Panc1 (cell line): ENCODE data around the gene PDXDC1. TPM values are rescaled to one million over a fixed set of nuclear protein-coding genes. Genes with fewer than 3 reads are reported as not detected.

Source experiments
- ATAC-seq: fragments of 200-7000 bp; cut with Tn5 transposase; 2 replicates; pipeline ENCODE4 v1.9.1; 2020; ENCODE audit warnings: mild to moderate bottlenecking, moderate library complexity
- BruUV-seq: library from RNA; stranded (reverse); fragments of 400-500 nt; replicated peaks from 2 replicates; lab custom pipeline; 2021; lab: Mats Ljungman, UMichigan
- CTCF ChIA-PET: fragments of 300-600 bp; sonication (Branson Sonifier 250); formaldehyde crosslinking; loops from one replicate; lab custom pipeline; 2022; ENCODE audit warnings: antibody characterized with exemption; lab: Charles Lee
- POLR2A ChIA-PET: fragments of 300-600 bp; sonication (Branson Sonifier 250); formaldehyde crosslinking; loops from one replicate; lab custom pipeline; 2022; ENCODE audit warnings: antibody characterized with exemption; lab: Charles Lee
- DNase-seq: peaks from one replicate; pipeline ENCODE4 v3.0.0-alpha.2; 2010; ENCODE audit warnings: low read depth, low spot score
- H3K27ac ChIP-seq: 2 replicates; pipeline ENCODE4 v1.5.1; 2011; ENCODE audit warnings: mild to moderate bottlenecking, low read length, inconsistent platforms
- H3K27me3 ChIP-seq: fragments of 200-500 bp; sonication (Bioruptor generic); 2 replicates; pipeline ENCODE4 v1.6.0; 2014; ENCODE audit warnings: low read length, inconsistent platforms; ENCODE audit not compliant: control insufficient read depth, insufficient read depth
- H3K36me3 ChIP-seq: fragments of 200-500 bp; sonication (Bioruptor generic); 2 replicates; pipeline ENCODE4 v1.5.1; 2014; ENCODE audit warnings: inconsistent platforms, mild to moderate bottlenecking, low read length, moderate library complexity; ENCODE audit not compliant: control insufficient read depth, insufficient read depth
- H3K4me1 ChIP-seq: 2 replicates; pipeline ENCODE4 v1.5.1; 2011; ENCODE audit warnings: inconsistent platforms, mild to moderate bottlenecking, low read length, moderate library complexity; ENCODE audit not compliant: control insufficient read depth, insufficient read depth
- H3K4me3 ChIP-seq, 2 experiments: 2 replicates each; pipeline ENCODE4 v1.5.1; 2011 to 2012; ENCODE audit warnings: low read depth in 2 of 2, low read length in 2 of 2, mild to moderate bottlenecking in 2 of 2, inconsistent platforms in 1 of 2, moderate library complexity in 1 of 2
- H3K9me3 ChIP-seq: fragments of 200-500 bp; sonication (Bioruptor generic); 2 replicates; pipeline ENCODE4 v1.5.1; 2014; ENCODE audit warnings: low read depth, mild to moderate bottlenecking, inconsistent platforms, low read length, moderate library complexity; ENCODE audit not compliant: control insufficient read depth, insufficient read depth
- CTCF ChIP-seq: fragments of 450-650 bp; IDR thresholded peaks from 2 replicates; pipeline ENCODE4 v1.5.1; 2017; ENCODE audit warnings: mild to moderate bottlenecking
- POLR2AphosphoS5 ChIP-seq: IDR thresholded peaks from 2 replicates; pipeline ENCODE4 v1.6.1; 2012; ENCODE audit warnings: mild to moderate bottlenecking, low read depth, low read length, moderate library complexity
- REST ChIP-seq, 2 experiments: IDR thresholded peaks; 2 replicates each; pipeline ENCODE4 v1.6.1; 2011 to 2012; ENCODE audit warnings: low read depth in 2 of 2, control low read depth in 1 of 2, low read length in 1 of 2, mild to moderate bottlenecking in 1 of 2, moderate library complexity in 1 of 2; ENCODE audit not compliant: insufficient read depth in 1 of 2
- SIN3A ChIP-seq: IDR thresholded peaks from 2 replicates; pipeline ENCODE4 v1.6.1; 2012; ENCODE audit warnings: low read depth, mild to moderate bottlenecking, low read length, moderate library complexity, borderline replicate concordance; ENCODE audit not compliant: insufficient read depth
- TCF7L2 ChIP-seq: IDR thresholded peaks from 2 replicates; pipeline ENCODE4 v1.6.1; 2011; ENCODE audit warnings: mild to moderate bottlenecking, low read depth, low read length, inconsistent platforms
- in situ Hi-C: cut with HindIII; loops from 2 replicates; pipeline ENCODE4 v1.10.0; 2016; ENCODE audit warnings: low sequenced_read_pairs, low pct_unique_long_range_greater_than_20kb
- intact Hi-C: fragments of 100-400 bp; cut with micrococcal nuclease; formaldehyde crosslinking; loops from one replicate; pipeline ENCODE4 v1.10.0; 2022; ENCODE audit not compliant: unreplicated experiment
- total RNA-seq: library from RNA; stranded (reverse); gene quantifications from one replicate; pipeline ENCODE4 v1.2.1, GENCODE V29; 2021; ENCODE audit not compliant: unreplicated experiment

Gene PDXDC1
- total RNA-seq, 1 experiment from 2014 or later: 103 TPM

DNA sequence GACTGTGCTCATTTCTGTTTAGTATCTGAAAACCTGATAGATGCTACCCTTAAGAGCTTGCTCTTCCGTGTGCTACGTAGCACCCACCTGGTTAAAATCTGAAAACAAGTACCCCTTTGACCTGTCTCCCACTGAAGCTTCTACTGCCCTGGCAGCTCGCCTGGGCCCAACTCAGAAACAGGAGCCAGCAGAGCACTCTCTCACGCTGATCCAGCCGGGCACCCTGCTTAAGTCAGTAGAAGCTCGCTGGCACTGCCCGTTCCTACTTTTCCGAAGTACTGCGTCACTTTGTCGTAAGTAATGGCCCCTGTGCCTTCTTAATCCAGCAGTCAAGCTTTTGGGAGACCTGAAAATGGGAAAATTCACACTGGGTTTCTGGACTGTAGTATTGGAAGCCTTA lies 62.2 kb downstream of the PDXDC1 start:
- ChIA-PET POLR2A (no interaction called here), CTCF (no interaction called here)
- in situ Hi-C loops: no loop called here
- Histone ChIP-seq H3K36me3 (peaks cover 24% of the 10 kb centered on the region), H3K27ac (no peak overlapping the region), H3K9me3 (no peaks in the 10 kb centered on the region), H3K27me3 (no peaks in the 10 kb centered on the region), H3K4me3 (no peak overlapping the region), H3K4me1 (no peaks in the 10 kb centered on the region)
- TF ChIP-seq POLR2AphosphoS5 (no peak), SIN3A (no peak), REST (IDR thresholded peaks at IDR 0.05; ENCODE audit: insufficient read depth in 1 of 2, low read depth in 2 of 2, low read length in 1 of 2) (no peak), TCF7L2 (no peak), CTCF (no peak)
- DNase-seq (no peak), ATAC-seq (no peak)
- intact Hi-C loops: no loop called here
- TSS peak; percentile 82 for BruUV-seq

GRCh38 chr16:15037745-15038144 lies 62.9 kb downstream of the PDXDC1 start:
- H3K27me3 ChIP-seq: no peaks in the 10 kb centered on the region
- ATAC-seq (no peak), DNase-seq (no peak)
- H3K36me3 ChIP-seq: peaks cover 24% of the 10 kb centered on the region
- ChIA-PET POLR2A (no interaction called here), CTCF (interaction anchor here (0.6 kb wide), 1 partner anchor 34 kb away, joined by 4 read pairs; no protein-coding TSS in a partner anchor)
- intact Hi-C loops: no loop called here
- in situ Hi-C loops: no loop called here
- TF ChIP-seq POLR2AphosphoS5 (no peak), TCF7L2 (no peak), SIN3A (no peak)
- H3K4me1 ChIP-seq: no peaks in the 10 kb centered on the region
- H3K9me3 ChIP-seq: no peaks in the 10 kb centered on the region
- no peak overlapping the region for H3K4me3 ChIP-seq
- BruUV-seq: TSS peak; percentile 73
- H3K27ac ChIP-seq: no peak overlapping the region

GRCh38 chr16:15038689-15039088 lies 63.9 kb downstream of the PDXDC1 start:
- in situ Hi-C loops (no loop called here), intact Hi-C loops (no loop called here)
- H3K36me3 ChIP-seq: peaks cover 24% of the 10 kb centered on the region
- no peak for ATAC-seq
- BruUV-seq: no TSS peak
- TF ChIP-seq POLR2AphosphoS5 (no peak), TCF7L2 (no peak), CTCF (no peak), SIN3A (no peak), REST (IDR thresholded peaks at IDR 0.05; ENCODE audit: insufficient read depth in 1 of 2, low read depth in 2 of 2, low read length in 1 of 2) (no peak)
- no peak overlapping the region for H3K27ac ChIP-seq
- CTCF ChIA-PET: no interaction called here
- no peak for DNase-seq
- no peaks in the 10 kb centered on the region for H3K4me1 ChIP-seq
- no peak overlapping the region for H3K4me3 ChIP-seq
- POLR2A ChIA-PET: no interaction called here
- no peaks in the 10 kb centered on the region for H3K27me3 ChIP-seq
- no peaks in the 10 kb centered on the region for H3K9me3 ChIP-seq
